Measurements from ENCODE around the gene FSTL4. TPM values are rescaled to one million over a fixed set of nuclear protein-coding genes. Genes with fewer than 3 reads are reported as not detected.

FSTL4 gene
- total RNA-seq, 1 donor from 2014 or later = 11.3 TPM

GRCh38 chr5:133458435-133458834, 153.9 kb downstream of the FSTL4 start:
- TF ChIP-seq, protein P1, sequence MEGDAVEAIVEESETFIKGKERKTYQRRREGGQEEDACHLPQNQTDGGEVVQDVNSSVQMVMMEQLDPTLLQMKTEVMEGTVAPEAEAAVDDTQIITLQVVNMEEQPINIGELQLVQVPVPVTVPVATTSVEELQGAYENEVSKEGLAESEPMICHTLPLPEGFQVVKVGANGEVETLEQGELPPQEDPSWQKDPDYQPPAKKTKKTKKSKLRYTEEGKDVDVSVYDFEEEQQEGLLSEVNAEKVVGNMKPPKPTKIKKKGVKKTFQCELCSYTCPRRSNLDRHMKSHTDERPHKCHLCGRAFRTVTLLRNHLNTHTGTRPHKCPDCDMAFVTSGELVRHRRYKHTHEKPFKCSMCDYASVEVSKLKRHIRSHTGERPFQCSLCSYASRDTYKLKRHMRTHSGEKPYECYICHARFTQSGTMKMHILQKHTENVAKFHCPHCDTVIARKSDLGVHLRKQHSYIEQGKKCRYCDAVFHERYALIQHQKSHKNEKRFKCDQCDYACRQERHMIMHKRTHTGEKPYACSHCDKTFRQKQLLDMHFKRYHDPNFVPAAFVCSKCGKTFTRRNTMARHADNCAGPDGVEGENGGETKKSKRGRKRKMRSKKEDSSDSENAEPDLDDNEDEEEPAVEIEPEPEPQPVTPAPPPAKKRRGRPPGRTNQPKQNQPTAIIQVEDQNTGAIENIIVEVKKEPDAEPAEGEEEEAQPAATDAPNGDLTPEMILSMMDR (conservative IDR thresholded peaks at IDR 0.05) = no peak
- Mint-ChIP-seq H3K4me3 (no peak overlapping the region), H3K27ac (peak overlapping the region; percentile 73)

DNA sequence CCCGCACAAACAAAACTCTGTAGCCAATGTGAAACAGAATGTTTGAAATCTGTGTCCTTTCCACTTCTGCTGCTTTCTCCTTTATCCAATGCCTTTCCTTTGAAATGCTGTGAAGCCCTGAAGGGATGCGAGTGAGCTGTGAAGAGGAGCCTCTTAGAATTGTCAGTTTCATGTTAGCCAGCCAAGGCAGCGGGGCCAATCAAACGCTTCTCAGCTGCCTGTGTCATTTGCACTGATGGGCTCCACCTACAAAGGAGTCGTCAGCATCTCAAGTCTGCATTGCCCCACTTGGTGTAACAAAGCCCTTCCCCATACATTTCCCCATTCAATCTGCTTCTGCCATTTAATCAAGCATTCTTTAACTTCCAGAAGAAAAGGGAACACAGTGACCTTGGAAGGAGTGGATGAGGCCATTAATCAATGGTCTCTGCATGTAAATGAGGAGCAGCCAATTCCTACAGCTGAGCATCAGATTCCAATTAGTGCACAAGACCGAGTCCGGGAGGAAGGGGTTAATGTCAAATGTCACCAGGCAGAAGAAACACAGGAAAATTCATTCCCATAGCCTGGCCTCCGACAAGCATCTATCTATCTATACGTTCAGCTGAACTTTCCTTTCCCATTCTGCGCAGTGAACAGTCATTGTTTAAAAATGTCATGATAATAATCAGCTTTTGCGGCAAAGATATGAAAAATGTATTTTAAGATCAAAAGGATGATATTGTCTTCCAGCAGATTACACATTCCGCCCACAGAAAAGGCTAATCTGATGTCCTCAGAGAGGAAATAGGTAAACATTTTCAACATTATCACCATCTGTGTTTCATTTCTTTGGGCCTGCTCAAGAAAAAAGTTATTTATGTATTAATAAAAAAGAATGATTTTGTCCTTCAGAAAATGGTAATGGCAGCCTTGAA, 154.6 kb downstream of the FSTL4 start:
- no peaks in the 10 kb centered on the region for H3K36me3 Mint-ChIP-seq
- H3K27ac Mint-ChIP-seq = peak overlapping the region; percentile 94
- TF ChIP-seq, protein P1 (conservative IDR thresholded peaks at IDR 0.05) = no peak
- H3K4me3 Mint-ChIP-seq = peak overlapping the region; percentile 18
- H3K9me3 Mint-ChIP-seq = no peaks in the 10 kb centered on the region
- H3K27me3 Mint-ChIP-seq = no peaks in the 10 kb centered on the region
- no peak for DNase-seq (ENCODE audit: extremely low spot score, unreplicated experiment)
- H3K4me1 Mint-ChIP-seq (ENCODE audit: unreplicated experiment) = peaks cover 36% of the 10 kb centered on the region

More at GRCh38 chr5:133458435-133458834, 153.9 kb downstream of the FSTL4 start:
- H3K36me3 Mint-ChIP-seq = no peaks in the 10 kb centered on the region
- H3K27me3 Mint-ChIP-seq = no peaks in the 10 kb centered on the region
- no peaks in the 10 kb centered on the region for H3K9me3 Mint-ChIP-seq
- peaks cover 36% of the 10 kb centered on the region for H3K4me1 Mint-ChIP-seq (ENCODE audit: unreplicated experiment)
- no peak for DNase-seq (ENCODE audit: extremely low spot score, unreplicated experiment)

DNA sequence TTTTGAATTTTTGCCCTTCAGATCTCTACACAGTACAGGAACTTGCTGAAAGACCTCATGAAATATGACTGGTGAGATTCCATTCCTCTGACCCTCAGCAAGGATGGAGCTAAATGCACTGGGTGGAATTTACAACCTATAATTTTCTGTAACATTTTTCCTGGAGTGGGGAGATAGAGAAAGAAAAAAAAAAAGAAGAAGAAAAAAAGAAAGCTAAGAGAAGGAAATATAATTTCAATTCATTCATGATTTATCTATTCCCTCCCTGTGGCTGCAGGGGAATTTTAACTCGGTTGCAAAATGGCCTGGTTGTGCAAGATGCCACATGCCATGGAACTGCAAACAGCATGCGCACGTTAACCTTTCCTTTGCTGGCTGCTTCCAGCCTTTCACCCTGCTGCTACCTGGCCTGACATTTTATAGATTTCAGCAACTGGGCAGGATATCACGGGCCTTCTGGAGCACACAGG, 155.4 kb downstream of the FSTL4 start:
- Mint-ChIP-seq H3K27me3 (no peaks in the 10 kb centered on the region), H3K4me3 (peak overlapping the region; percentile 18), H3K4me1 (ENCODE audit: unreplicated experiment) (peaks cover 36% of the 10 kb centered on the region), H3K9me3 (no peaks in the 10 kb centered on the region), H3K36me3 (no peaks in the 10 kb centered on the region), H3K27ac (peak overlapping the region; percentile 94)
- TF ChIP-seq, protein P1 (conservative IDR thresholded peaks at IDR 0.05) = no peak
- no peak for DNase-seq (ENCODE audit: extremely low spot score, unreplicated experiment)

GRCh38 chr5:133455676-133456075, 156.7 kb downstream of the FSTL4 start:
- Mint-ChIP-seq H3K36me3 (no peaks in the 10 kb centered on the region), H3K4me3 (no peak overlapping the region), H3K27ac (peak overlapping the region; percentile 94), H3K9me3 (no peaks in the 10 kb centered on the region), H3K4me1 (ENCODE audit: unreplicated experiment) (peaks cover 29% of the 10 kb centered on the region), H3K27me3 (no peaks in the 10 kb centered on the region)
- DNase-seq (ENCODE audit: extremely low spot score, unreplicated experiment) = no peak
- TF ChIP-seq, protein P1 (conservative IDR thresholded peaks at IDR 0.05) = no peak

DNA sequence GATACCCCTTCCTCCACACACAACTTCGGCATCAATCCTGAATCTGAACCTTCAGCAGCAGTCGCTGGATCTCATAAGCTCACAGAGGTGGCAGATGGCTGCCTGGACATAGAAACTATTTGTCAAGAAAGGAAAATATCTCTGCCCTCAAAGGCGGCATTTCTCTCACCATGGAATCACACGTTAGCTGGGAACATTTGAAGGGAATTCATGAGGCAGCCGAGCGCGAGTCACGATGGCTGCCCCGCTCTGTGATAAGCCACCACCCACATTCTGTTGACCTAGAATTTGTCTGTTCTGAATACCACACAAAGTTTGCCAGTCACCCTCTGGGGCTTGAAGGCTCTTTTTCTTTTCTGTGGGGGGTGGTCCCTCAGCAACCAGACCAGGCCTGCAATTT, 157.9 kb downstream of the FSTL4 start:
- no peak overlapping the region for H3K27ac Mint-ChIP-seq
- no peaks in the 10 kb centered on the region for H3K27me3 Mint-ChIP-seq
- TF ChIP-seq, protein P1 (conservative IDR thresholded peaks at IDR 0.05) = no peak
- H3K9me3 Mint-ChIP-seq = no peaks in the 10 kb centered on the region
- no peak overlapping the region for H3K4me3 Mint-ChIP-seq
- no peak for DNase-seq (ENCODE audit: extremely low spot score, unreplicated experiment)
- peaks cover 20% of the 10 kb centered on the region for H3K4me1 Mint-ChIP-seq (ENCODE audit: unreplicated experiment)
- H3K36me3 Mint-ChIP-seq = no peaks in the 10 kb centered on the region

Data from type B pancreatic cell (in vitro differentiated cells).